Measurements from ENCODE around the gene L3MBTL4.
"Not testable (repeated sequence)": the region's sequence is repeated elsewhere in the genome, so short reads cannot be mapped to it uniquely, and the experiment has no call there.

L3MBTL4 gene

DNA sequence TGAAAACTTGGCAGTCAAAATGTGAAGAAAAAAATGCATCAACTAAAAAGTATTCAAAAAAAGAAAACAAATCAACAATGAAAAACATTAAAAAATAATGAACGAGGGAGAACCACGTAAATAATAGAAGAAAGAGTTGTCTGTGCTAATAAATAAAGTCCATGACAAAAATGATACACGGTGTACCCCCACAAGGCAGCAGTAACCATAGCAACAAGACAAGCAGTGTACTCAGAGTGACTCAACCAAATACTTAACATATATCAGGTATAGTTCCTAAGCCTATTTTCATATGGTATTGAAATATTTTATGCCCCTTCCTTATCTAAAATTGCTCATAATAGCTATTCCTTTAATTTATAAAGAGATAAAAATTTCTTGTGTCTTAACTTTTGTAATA is 357.1 kb downstream of the L3MBTL4 start:
- DNase-seq (ENCODE audit: insufficient read length, low spot score) (no peak), FAIRE-seq (no peak)
- TF ChIP-seq PAX5 (IDR thresholded peaks at IDR 0.05; ENCODE audit: insufficient read depth, low read length, severe bottlenecking), result no peak
- no peak for TF ChIP-seq POLR2A (IDR thresholded peaks at IDR 0.05; ENCODE audit: low read depth, low read length)
- no peak for TF ChIP-seq POU2F2 (IDR thresholded peaks at IDR 0.05; ENCODE audit: low read depth, low read length)
- TF ChIP-seq SPI1 (IDR thresholded peaks at IDR 0.05; ENCODE audit: low read depth, low read length), result no peak
- TF ChIP-seq POLR2AphosphoS5 (IDR thresholded peaks at IDR 0.05; ENCODE audit: low read depth, low read length), result no peak
- TF ChIP-seq TAF1 (IDR thresholded peaks at IDR 0.05; ENCODE audit: low read depth, low read length), result no peak

GRCh38 chr18:6056171-6056910 is 358.4 kb downstream of the L3MBTL4 start:
- no peak for FAIRE-seq
- DNase-seq (ENCODE audit: insufficient read length, low spot score), result no peak

GRCh38 chr18:6055711-6056110 is 359.0 kb downstream of the L3MBTL4 start:
- DNase-seq (ENCODE audit: insufficient read length, low spot score), result no peak
- no peak for FAIRE-seq
- no peak for TF ChIP-seq TAF1 (IDR thresholded peaks at IDR 0.05; ENCODE audit: low read depth, low read length)
- no peak for TF ChIP-seq PAX5 (IDR thresholded peaks at IDR 0.05; ENCODE audit: insufficient read depth, low read length, severe bottlenecking)
- TF ChIP-seq POLR2AphosphoS5 (IDR thresholded peaks at IDR 0.05; ENCODE audit: low read depth, low read length), result no peak
- TF ChIP-seq POU2F2 (IDR thresholded peaks at IDR 0.05; ENCODE audit: low read depth, low read length), result no peak
- no peak for TF ChIP-seq SPI1 (IDR thresholded peaks at IDR 0.05; ENCODE audit: low read depth, low read length)

More at GRCh38 chr18:6056171-6056910, 358.4 kb downstream of the L3MBTL4 start:
- no peak for TF ChIP-seq POU2F2 (IDR thresholded peaks at IDR 0.05; ENCODE audit: low read depth, low read length)
- TF ChIP-seq POLR2AphosphoS5 (IDR thresholded peaks at IDR 0.05; ENCODE audit: low read depth, low read length), result no peak
- TF ChIP-seq PAX5 (IDR thresholded peaks at IDR 0.05; ENCODE audit: insufficient read depth, low read length, severe bottlenecking), result no peak
- no peak for TF ChIP-seq POLR2A (IDR thresholded peaks at IDR 0.05; ENCODE audit: low read depth, low read length)
- no peak for TF ChIP-seq SPI1 (IDR thresholded peaks at IDR 0.05; ENCODE audit: low read depth, low read length)
- no peak for TF ChIP-seq TAF1 (IDR thresholded peaks at IDR 0.05; ENCODE audit: low read depth, low read length)

DNA sequence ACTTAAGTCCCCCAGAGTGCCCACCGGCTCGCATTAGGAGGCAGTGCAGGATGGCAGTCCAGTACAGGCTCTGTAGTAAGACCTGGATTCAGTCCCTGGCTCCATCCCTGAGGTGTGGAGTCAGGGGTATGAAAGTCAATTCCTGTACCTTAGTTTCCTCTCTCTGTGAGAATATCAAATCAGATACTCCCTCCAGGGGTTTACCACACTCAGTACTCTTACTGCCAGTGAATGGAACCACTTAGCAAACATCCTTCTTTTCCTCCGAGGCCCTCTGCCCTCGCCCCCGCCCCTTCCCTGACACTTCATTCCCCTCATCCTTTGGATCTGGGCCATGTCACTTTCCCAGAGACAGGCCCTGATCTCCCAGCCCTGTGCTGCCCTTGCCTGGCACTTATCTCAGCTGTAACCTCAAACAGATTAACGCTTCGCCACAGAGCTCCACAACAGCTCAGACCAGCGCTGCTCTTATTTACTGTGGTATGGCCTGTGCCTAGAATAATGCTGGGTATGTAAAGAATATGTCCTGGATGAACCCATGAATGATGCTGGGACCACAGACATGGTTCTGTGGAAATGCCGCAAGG is 360.4 kb downstream of the L3MBTL4 start:
- DNase-seq (ENCODE audit: insufficient read length, low spot score) (no peak), FAIRE-seq (no peak)
- no peak for TF ChIP-seq POLR2A (IDR thresholded peaks at IDR 0.05; ENCODE audit: low read depth, low read length)
- TF ChIP-seq POU2F2 (IDR thresholded peaks at IDR 0.05; ENCODE audit: low read depth, low read length), result no peak
- TF ChIP-seq POLR2AphosphoS5 (IDR thresholded peaks at IDR 0.05; ENCODE audit: low read depth, low read length), result no peak
- TF ChIP-seq PAX5 (IDR thresholded peaks at IDR 0.05; ENCODE audit: insufficient read depth, low read length, severe bottlenecking), result no peak

GRCh38 chr18:6052449-6052913 is 362.2 kb downstream of the L3MBTL4 start:
- TF ChIP-seq POLR2A (IDR thresholded peaks at IDR 0.05; ENCODE audit: low read depth, low read length) (no peak), TAF1 (IDR thresholded peaks at IDR 0.05; ENCODE audit: low read depth, low read length) (no peak), POU2F2 (IDR thresholded peaks at IDR 0.05; ENCODE audit: low read depth, low read length) (no peak), POLR2AphosphoS5 (IDR thresholded peaks at IDR 0.05; ENCODE audit: low read depth, low read length) (no peak), PAX5 (IDR thresholded peaks at IDR 0.05; ENCODE audit: insufficient read depth, low read length, severe bottlenecking) (no peak), SPI1 (IDR thresholded peaks at IDR 0.05; ENCODE audit: low read depth, low read length) (no peak)
- DNase-seq (ENCODE audit: insufficient read length, low spot score) (no peak), FAIRE-seq (no peak)

DNA sequence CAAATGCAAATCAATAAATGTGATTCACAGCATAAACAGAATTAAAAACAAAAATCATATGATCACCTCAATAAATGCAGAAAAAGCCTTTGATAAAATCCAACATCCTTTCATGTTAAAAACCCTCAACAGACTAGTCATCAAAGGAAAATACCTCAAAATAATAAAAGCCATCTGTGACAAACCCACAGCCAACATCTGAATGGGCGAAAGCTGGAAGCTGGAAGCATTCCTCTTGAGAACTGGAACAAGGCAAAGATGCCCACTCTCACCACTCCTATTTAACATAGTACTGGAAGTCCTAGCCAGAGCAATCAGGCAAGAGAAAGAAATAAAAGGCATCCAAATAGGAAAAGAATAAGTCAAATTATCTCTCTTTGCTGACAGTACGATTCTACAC is 367.1 kb downstream of the L3MBTL4 start:
- not testable (repeated sequence) for DNase-seq (ENCODE audit: insufficient read length, low spot score); FAIRE-seq

DNA sequence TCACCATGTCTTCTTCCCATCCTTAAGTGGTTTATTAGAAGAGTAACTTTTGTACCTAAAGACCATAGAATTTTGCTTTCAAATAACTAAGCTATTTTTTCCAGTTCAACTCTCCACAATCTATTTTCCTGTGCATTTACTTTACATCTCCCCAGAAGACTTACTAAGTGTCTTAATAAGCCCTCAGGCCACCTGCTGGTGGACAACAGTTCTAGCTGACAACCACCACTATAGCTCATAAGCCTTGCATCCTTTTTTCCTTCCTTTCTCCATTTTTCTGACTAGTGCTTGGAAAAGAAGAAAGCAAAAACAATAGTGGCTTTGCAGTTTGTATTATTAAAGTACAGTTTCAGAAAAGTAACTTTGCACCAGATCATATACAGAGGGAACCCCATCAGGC is 369.9 kb downstream of the L3MBTL4 start:
- DNase-seq (ENCODE audit: insufficient read length, low spot score) (no peak), FAIRE-seq (no peak)
- TF ChIP-seq TAF1 (IDR thresholded peaks at IDR 0.05; ENCODE audit: low read depth, low read length), result no peak
- no peak for TF ChIP-seq POLR2A (IDR thresholded peaks at IDR 0.05; ENCODE audit: low read depth, low read length)
- TF ChIP-seq SPI1 (IDR thresholded peaks at IDR 0.05; ENCODE audit: low read depth, low read length), result no peak
- TF ChIP-seq POLR2AphosphoS5 (IDR thresholded peaks at IDR 0.05; ENCODE audit: low read depth, low read length), result no peak

- TF ChIP-seq TAF1 (IDR thresholded peaks at IDR 0.05; ENCODE audit: low read depth, low read length) (no peak), SPI1 (IDR thresholded peaks at IDR 0.05; ENCODE audit: low read depth, low read length) (no peak), POLR2AphosphoS5 (IDR thresholded peaks at IDR 0.05; ENCODE audit: low read depth, low read length) (no peak), PAX5 (IDR thresholded peaks at IDR 0.05; ENCODE audit: insufficient read depth, low read length, severe bottlenecking) (no peak), POU2F2 (IDR thresholded peaks at IDR 0.05; ENCODE audit: low read depth, low read length) (no peak), POLR2A (IDR thresholded peaks at IDR 0.05; ENCODE audit: low read depth, low read length) (no peak)
- DNase-seq (ENCODE audit: insufficient read length, low spot score) (no peak), FAIRE-seq (no peak)
Observed at GRCh38 chr18:6044319-6044718, 370.4 kb downstream of the L3MBTL4 start.

- DNase-seq (ENCODE audit: insufficient read length, low spot score) (no peak), FAIRE-seq (no peak)
- TF ChIP-seq POU2F2 (IDR thresholded peaks at IDR 0.05; ENCODE audit: low read depth, low read length), result no peak
- no peak for TF ChIP-seq TAF1 (IDR thresholded peaks at IDR 0.05; ENCODE audit: low read depth, low read length)
- no peak for TF ChIP-seq SPI1 (IDR thresholded peaks at IDR 0.05; ENCODE audit: low read depth, low read length)
- TF ChIP-seq POLR2A (IDR thresholded peaks at IDR 0.05; ENCODE audit: low read depth, low read length), result no peak
- no peak for TF ChIP-seq PAX5 (IDR thresholded peaks at IDR 0.05; ENCODE audit: insufficient read depth, low read length, severe bottlenecking)
- TF ChIP-seq POLR2AphosphoS5 (IDR thresholded peaks at IDR 0.05; ENCODE audit: low read depth, low read length), result no peak
Observed at GRCh38 chr18:6039055-6039454, 375.7 kb downstream of the L3MBTL4 start.

GRCh38 chr18:6031442-6031841 is 383.3 kb downstream of the L3MBTL4 start:
- no peak for DNase-seq (ENCODE audit: insufficient read length, low spot score)
- FAIRE-seq, result no peak
- TF ChIP-seq SPI1 (IDR thresholded peaks at IDR 0.05; ENCODE audit: low read depth, low read length) (no peak), POLR2A (IDR thresholded peaks at IDR 0.05; ENCODE audit: low read depth, low read length) (no peak), POU2F2 (IDR thresholded peaks at IDR 0.05; ENCODE audit: low read depth, low read length) (no peak), PAX5 (IDR thresholded peaks at IDR 0.05; ENCODE audit: insufficient read depth, low read length, severe bottlenecking) (no peak), TAF1 (IDR thresholded peaks at IDR 0.05; ENCODE audit: low read depth, low read length) (no peak), POLR2AphosphoS5 (IDR thresholded peaks at IDR 0.05; ENCODE audit: low read depth, low read length) (no peak)

All from GM12891 (cell line).